Sigmoid colon (tissue), 7 donors: ENCODE data around the gene EEIG1. TPM values are rescaled to one million over a fixed set of nuclear protein-coding genes. Genes with fewer than 3 reads are reported as not detected.
A peak's percentile ranks its signal among the peaks of the same experiment; 100 is the strongest.

Experiments
- DNase-seq: peaks from one replicate; pipeline ENCODE4 v3.0.0-alpha.2; 2019
- H3K27ac ChIP-seq, 4 donors: fragments of 200-600 bp; sonication (generic); one replicate each; pipeline ENCODE4 v1.5.1; 2016 to 2019; ENCODE audit warnings: mild to moderate bottlenecking in 1 of 4
- H3K27me3 ChIP-seq, 3 donors: fragments of 200-600 bp; sonication (generic); one replicate each; pipeline ENCODE4 v1.5.1; 2019; ENCODE audit warnings: mild to moderate bottlenecking in 1 of 3
- H3K36me3 ChIP-seq, 4 donors: fragments of 200-600 bp; sonication (generic); one replicate each; pipeline ENCODE4 v1.5.1; 2016 to 2019
- H3K4me1 ChIP-seq, 4 donors: fragments of 200-600 bp; sonication (generic); one replicate each; pipeline ENCODE4 v1.5.1; 2017 to 2019
- H3K4me3 ChIP-seq, 4 donors: fragments of 200-600 bp; sonication (generic); one replicate each; pipeline ENCODE4 v1.5.1; 2017 to 2019; ENCODE audit warnings: mild to moderate bottlenecking in 2 of 4, moderate library complexity in 1 of 4
- H3K9me3 ChIP-seq, 4 donors: fragments of 200-600 bp in 3 of 4; sonication (generic) in 3 of 4; one replicate each; pipeline versions ENCODE4 v1.5.1 to v1.6.1; 2013 to 2019
- CTCF ChIP-seq, 4 experiments: fragments of 450-650 bp in 3 of 4; fragments of 200-600 bp in 1 of 4; IDR thresholded peaks; one replicate each; pipeline ENCODE4 v1.5.1; 2016 to 2019; ENCODE audit warnings: antibody characterized with exemption in 4 of 4, mild to moderate bottlenecking in 3 of 4, moderate library complexity in 2 of 4
- EP300 ChIP-seq, 4 donors: sonication (generic); formaldehyde crosslinking; IDR thresholded peaks; one replicate each; pipeline ENCODE4 v1.6.1; 2017; ENCODE audit warnings: antibody characterized with exemption in 4 of 4
- POLR2A ChIP-seq, 2 donors: fragments of 450-650 bp; IDR thresholded peaks; one replicate each; pipeline ENCODE4 v1.6.1; 2016; ENCODE audit warnings: antibody characterized with exemption in 2 of 2, mild to moderate bottlenecking in 2 of 2, moderate library complexity in 2 of 2
- POLR2AphosphoS5 ChIP-seq, 4 donors: sonication (generic); formaldehyde crosslinking; IDR thresholded peaks; one replicate each; pipeline ENCODE4 v1.6.1; 2017; ENCODE audit warnings: antibody characterized with exemption in 4 of 4
- WGBS, 2 donors: extraction: QIAGEN DNeasy Blood & Tissue Kit; methylation state at CpG; one replicate each; pipeline ENCODE4 v1.1.7; 2013; 5-methylcytosine and 5-hydroxymethylcytosine counted together
- intact Hi-C: fragments of 100-400 bp; cut with DNase I; formaldehyde crosslinking; loops from one replicate; pipeline ENCODE4 v1.15.1; 2023
- polyA plus RNA-seq, 3 donors: library from polyadenylated mRNA; stranded (reverse); fragments of 200-250 nt; gene quantifications; one replicate each; pipeline ENCODE4 v1.2.3, GENCODE V29; 2013
- total RNA-seq, 4 donors: library from RNA; depleted of rRNA; stranded (reverse); fragments of >200 nt; gene quantifications; one replicate each; pipeline ENCODE4 v1.1.0, GENCODE V29; 2016
- donor health status: healthy with polysubstance abuse.
- donor health status: Bipolar disorder and iron deficiency.
- donor health status: healthy.

The EEIG1 gene
- total and polyA plus RNA-seq, 7 donors: 10.9 to 92.0 (median 32.7) TPM

- WGBS, 2 donors: 7 to 14% methylated on average over 7 of the region's 7 CpGs
- H3K4me3 ChIP-seq: peak overlapping the region; percentile 57 to 75 (median 72)
- no peak for DNase-seq
- peaks cover 0 to 23% (median 5%) of the 10 kb centered on the region in 4 donors for H3K36me3 ChIP-seq
- TF ChIP-seq POLR2AphosphoS5 (IDR thresholded peaks at IDR 0.05): no peak
- TF ChIP-seq EP300 (IDR thresholded peaks at IDR 0.05): no peak
- TF ChIP-seq CTCF (IDR thresholded peaks at IDR 0.05): no peak
- TF ChIP-seq POLR2A (IDR thresholded peaks at IDR 0.05): no peak
- no peaks in the 10 kb centered on the region for H3K9me3 ChIP-seq
- peaks cover 0 to 32% (median 29%) of the 10 kb centered on the region in 4 donors for H3K4me1 ChIP-seq
- H3K27me3 ChIP-seq: no peaks in the 10 kb centered on the region
- intact Hi-C loops: no loop called here
- H3K27ac ChIP-seq: peak overlapping the region; percentile 66 to 77 (median 71)
Measured at GRCh38 chr9:127937056-127937387, 43.8 kb downstream of the EEIG1 start.

- TF ChIP-seq POLR2AphosphoS5 (IDR thresholded peaks at IDR 0.05) (no peak), POLR2A (IDR thresholded peaks at IDR 0.05) (no peak), EP300 (IDR thresholded peaks at IDR 0.05) (no peak), CTCF (IDR thresholded peaks at IDR 0.05) (no peak)
- DNase-seq: no peak
- H3K36me3 ChIP-seq: peaks cover 0 to 17% (median 5%) of the 10 kb centered on the region in 4 donors
- H3K4me1 ChIP-seq: peaks cover 0 to 33% (median 30%) of the 10 kb centered on the region in 4 donors
- peak overlapping the region in 2 of 4 donors; percentile 71 to 72 for H3K4me3 ChIP-seq
- no peak overlapping the region for H3K27ac ChIP-seq
- WGBS, 2 donors: 81 to 86% methylated on average over 14 of the region's 14 CpGs
- H3K27me3 ChIP-seq: peaks cover 0 to 6% (median 0%) of the 10 kb centered on the region in 3 donors
- H3K9me3 ChIP-seq: no peaks in the 10 kb centered on the region
- intact Hi-C loops: no loop called here
Measured at GRCh38 chr9:127936347-127936852, 44.4 kb downstream of the EEIG1 start.

GRCh38 chr9:127935765-127936221, 45.0 kb downstream of the EEIG1 start:
- Histone ChIP-seq H3K4me1 (peaks cover 0 to 39% (median 37%) of the 10 kb centered on the region in 4 donors), H3K9me3 (no peaks in the 10 kb centered on the region), H3K27me3 (peaks cover 0 to 12% (median 0%) of the 10 kb centered on the region in 3 donors), H3K27ac (no peak overlapping the region), H3K36me3 (peaks cover 0 to 11% (median 5%) of the 10 kb centered on the region in 4 donors), H3K4me3 (no peak overlapping the region)
- DNase-seq: no peak
- WGBS, 2 donors: 77 to 84% methylated on average over 4 of the region's 4 CpGs
- TF ChIP-seq POLR2A (IDR thresholded peaks at IDR 0.05) (no peak), EP300 (IDR thresholded peaks at IDR 0.05) (no peak), POLR2AphosphoS5 (IDR thresholded peaks at IDR 0.05) (no peak), CTCF (IDR thresholded peaks at IDR 0.05) (no peak)
- intact Hi-C loops: no loop called here

GRCh38 chr9:127934986-127935385, 45.8 kb downstream of the EEIG1 start:
- no peak overlapping the region for H3K27ac ChIP-seq
- H3K27me3 ChIP-seq: peaks cover 0 to 20% (median 0%) of the 10 kb centered on the region in 3 donors
- 65 to 82% methylated on average over 11 of the region's 11 CpGs for WGBS, 2 donors
- no peak for DNase-seq
- H3K36me3 ChIP-seq: peaks cover 0 to 10% (median 5%) of the 10 kb centered on the region in 4 donors
- H3K4me3 ChIP-seq: no peak overlapping the region
- H3K9me3 ChIP-seq: no peaks in the 10 kb centered on the region
- intact Hi-C loops: loop anchor here (5.0 kb wide), 1 partner anchor 323 kb away; the partner anchor contains the start of gene STXBP1
- peaks cover 0 to 47% (median 44%) of the 10 kb centered on the region in 4 donors for H3K4me1 ChIP-seq
- no peak for TF ChIP-seq EP300 (IDR thresholded peaks at IDR 0.05)
- TF ChIP-seq POLR2AphosphoS5 (IDR thresholded peaks at IDR 0.05): no peak
- TF ChIP-seq CTCF (IDR thresholded peaks at IDR 0.05): no peak
- TF ChIP-seq POLR2A (IDR thresholded peaks at IDR 0.05): no peak
